Suprapubic skin (tissue), 4 donors: ENCODE results near the gene TSPEAR. TPM values are rescaled to one million over a fixed set of nuclear protein-coding genes. Genes with fewer than 3 reads are reported as not detected.

Source experiments
- DNase-seq, 2 donors: peaks; one replicate each; pipeline ENCODE4 v3.0.0-alpha.2; 2019; ENCODE audit warnings: low spot score in 2 of 2
- H3K27ac ChIP-seq: fragments of 200-600 bp; sonication (generic); one replicate; pipeline ENCODE4 v1.5.1; 2019
- H3K27me3 ChIP-seq: fragments of 200-600 bp; sonication (generic); one replicate; pipeline ENCODE4 v1.5.1; 2019
- H3K36me3 ChIP-seq: fragments of 200-600 bp; sonication (generic); one replicate; pipeline ENCODE4 v1.5.1; 2019
- H3K4me1 ChIP-seq: fragments of 200-600 bp; sonication (generic); one replicate; pipeline ENCODE4 v1.5.1; 2019
- H3K4me3 ChIP-seq: fragments of 200-600 bp; sonication (generic); one replicate; pipeline ENCODE4 v1.5.1; 2019; ENCODE audit warnings: mild to moderate bottlenecking
- H3K9me3 ChIP-seq: fragments of 200-600 bp; sonication (generic); one replicate; pipeline ENCODE4 v1.5.1; 2019
- CTCF ChIP-seq, 2 donors: fragments of 200-600 bp in 1 of 2; fragments of 450-650 bp in 1 of 2; sonication (generic) in 1 of 2; IDR thresholded peaks; one replicate each; pipeline ENCODE4 v1.5.1; 2016 to 2019; ENCODE audit warnings: antibody characterized with exemption in 2 of 2, mild to moderate bottlenecking in 1 of 2, moderate library complexity in 1 of 2
- EP300 ChIP-seq: sonication (generic); formaldehyde crosslinking; IDR thresholded peaks from one replicate; pipeline ENCODE4 v1.6.1; 2017; ENCODE audit warnings: antibody characterized with exemption
- POLR2A ChIP-seq, 2 donors: fragments of 450-650 bp; IDR thresholded peaks; one replicate each; pipeline ENCODE4 v1.6.1; 2017; ENCODE audit warnings: antibody characterized with exemption in 2 of 2, mild to moderate bottlenecking in 2 of 2, moderate library complexity in 2 of 2
- POLR2AphosphoS5 ChIP-seq, 3 donors: sonication (generic); formaldehyde crosslinking; IDR thresholded peaks; one replicate each; pipeline ENCODE4 v1.6.1; 2017; ENCODE audit warnings: antibody characterized with exemption in 3 of 3
- WGBS: methylation state at CpG from one replicate; pipeline ENCODE4 v1.1.5; 2018; 5-methylcytosine and 5-hydroxymethylcytosine counted together
- total RNA-seq, 4 donors: library from RNA; depleted of rRNA; stranded (reverse); fragments of >200 nt; gene quantifications; one replicate each; pipeline ENCODE4 v1.1.0, GENCODE V29; 2016

Gene TSPEAR
- total RNA-seq, 4 donors from 2014 or later = 0.21 to 0.59 (median 0.32) TPM; not detected in 1

GRCh38 chr21:44712203-44713028 lies 1.0 kb upstream of the TSPEAR start:
- no peaks in the 10 kb centered on the region for H3K36me3 ChIP-seq
- H3K9me3 ChIP-seq = no peaks in the 10 kb centered on the region
- peaks cover 71% of the 10 kb centered on the region for H3K27me3 ChIP-seq
- WGBS = 24% methylated on average over 20 of the region's 22 CpGs
- no peak for TF ChIP-seq EP300
- no peak for TF ChIP-seq POLR2AphosphoS5 (IDR thresholded peaks at IDR 0.05)
- TF ChIP-seq CTCF (IDR thresholded peaks at IDR 0.05) = no peak
- no peak for TF ChIP-seq POLR2A (IDR thresholded peaks at IDR 0.05)
- H3K27ac ChIP-seq = no peak overlapping the region
- peak in 1 of 2 donors; percentile 37 for DNase-seq
- peaks cover 39% of the 10 kb centered on the region for H3K4me1 ChIP-seq
- H3K4me3 ChIP-seq = no peak overlapping the region

- peak overlapping the region; percentile 42 for H3K27ac ChIP-seq
- TF ChIP-seq CTCF (IDR thresholded peaks at IDR 0.05) (no peak), POLR2A (IDR thresholded peaks at IDR 0.05) (no peak), POLR2AphosphoS5 (IDR thresholded peaks at IDR 0.05) (no peak), EP300 (no peak)
- H3K27me3 ChIP-seq = peaks cover 87% of the 10 kb centered on the region
- peaks cover 39% of the 10 kb centered on the region for H3K4me1 ChIP-seq
- no peaks in the 10 kb centered on the region for H3K36me3 ChIP-seq
- WGBS = 3% methylated on average over 14 of the region's 20 CpGs
- peak overlapping the region; percentile 12 for H3K4me3 ChIP-seq
- DNase-seq = peak in 1 of 2 donors; percentile 56
- H3K9me3 ChIP-seq = no peaks in the 10 kb centered on the region
Observed at GRCh38 chr21:44710756-44711326, 531 bp downstream of the TSPEAR start.

- DNase-seq = peak in 1 of 2 donors; percentile 75
- peaks cover 39% of the 10 kb centered on the region for H3K4me1 ChIP-seq
- WGBS = 8% methylated on average over 13 of the region's 17 CpGs
- no peaks in the 10 kb centered on the region for H3K9me3 ChIP-seq
- no peak overlapping the region for H3K4me3 ChIP-seq
- peaks cover 89% of the 10 kb centered on the region for H3K27me3 ChIP-seq
- TF ChIP-seq POLR2AphosphoS5 (IDR thresholded peaks at IDR 0.05) = no peak
- H3K27ac ChIP-seq = no peak overlapping the region
- H3K36me3 ChIP-seq = no peaks in the 10 kb centered on the region
Observed at GRCh38 chr21:44710294-44710665, 1.1 kb downstream of the TSPEAR start.

- Histone ChIP-seq H3K4me3 (peak overlapping the region; percentile 36), H3K27me3 (peaks cover 91% of the 10 kb centered on the region), H3K9me3 (no peaks in the 10 kb centered on the region), H3K27ac (no peak overlapping the region), H3K36me3 (no peaks in the 10 kb centered on the region), H3K4me1 (peaks cover 39% of the 10 kb centered on the region)
- DNase-seq = peak; percentile 46 to 76
- TF ChIP-seq POLR2A (IDR thresholded peaks at IDR 0.05) (no peak), CTCF (IDR thresholded peaks at IDR 0.05) (no peak), POLR2AphosphoS5 (IDR thresholded peaks at IDR 0.05) (no peak), EP300 (no peak)
- WGBS = 2% methylated on average over 20 of the region's 45 CpGs
Observed at GRCh38 chr21:44709426-44710293, 1.7 kb downstream of the TSPEAR start.

- no peaks in the 10 kb centered on the region for H3K36me3 ChIP-seq
- H3K27ac ChIP-seq = no peak overlapping the region
- peaks cover 39% of the 10 kb centered on the region for H3K4me1 ChIP-seq
- TF ChIP-seq POLR2AphosphoS5 (IDR thresholded peaks at IDR 0.05) = no peak
- no peak for TF ChIP-seq CTCF (IDR thresholded peaks at IDR 0.05)
- TF ChIP-seq POLR2A (IDR thresholded peaks at IDR 0.05) = no peak
- TF ChIP-seq EP300 = no peak
- WGBS = 0% methylated on average over 2 of the region's 25 CpGs
- peak overlapping the region; percentile 36 for H3K4me3 ChIP-seq
- peaks cover 92% of the 10 kb centered on the region for H3K27me3 ChIP-seq
- DNase-seq = peak in 1 of 2 donors; percentile 37
- no peaks in the 10 kb centered on the region for H3K9me3 ChIP-seq
Observed at GRCh38 chr21:44708866-44709425, 2.4 kb downstream of the TSPEAR start.
